GM19240 (cell line): ENCODE results near the gene SLIT3.

Experiments used
- DNase-seq: peaks from one replicate; pipeline ENCODE4 v3.0.0; 2011; ENCODE audit warnings: low spot score; ENCODE audit not compliant: insufficient read length

The SLIT3 gene

DNA sequence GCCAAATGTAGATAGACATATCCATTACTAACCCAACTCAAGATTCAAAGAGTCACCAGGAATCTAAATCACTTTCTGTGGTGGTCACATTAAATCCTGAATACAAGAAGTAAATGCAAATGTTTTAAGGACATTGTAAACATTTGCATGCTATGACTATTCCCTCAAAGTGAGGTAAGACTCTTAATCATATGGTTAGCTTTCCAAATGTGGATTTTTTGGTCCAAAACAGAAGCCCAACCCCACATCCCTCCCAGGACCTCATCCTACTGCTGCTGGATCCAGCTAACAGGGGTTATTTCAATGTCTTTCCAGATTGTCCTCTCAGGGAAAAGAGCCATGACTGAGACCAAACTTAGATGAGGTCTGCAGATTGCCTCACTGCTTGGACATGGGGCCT is 493.7 kb downstream of the SLIT3 start:
- DNase-seq, result no peak

DNA sequence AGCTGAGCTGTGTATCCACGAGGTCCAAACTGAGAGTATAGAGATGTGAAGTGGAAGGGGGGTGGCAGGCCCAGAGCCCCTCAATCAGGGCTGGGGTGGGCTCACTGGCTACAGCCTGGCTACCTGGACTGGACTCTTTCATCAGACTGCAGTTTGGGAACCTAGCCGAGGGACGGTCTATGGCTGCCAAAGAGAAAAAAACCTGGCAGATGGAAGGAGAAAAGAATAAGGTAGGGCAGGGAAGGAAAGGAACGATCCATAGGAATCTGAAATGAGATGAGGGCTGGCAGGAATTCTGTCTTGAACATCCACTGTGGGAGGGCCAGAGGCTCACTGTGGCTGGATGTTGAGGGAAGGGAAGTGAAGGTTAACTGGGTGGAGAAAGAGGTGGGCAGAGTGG is 497.4 kb downstream of the SLIT3 start:
- no peak for DNase-seq

DNA sequence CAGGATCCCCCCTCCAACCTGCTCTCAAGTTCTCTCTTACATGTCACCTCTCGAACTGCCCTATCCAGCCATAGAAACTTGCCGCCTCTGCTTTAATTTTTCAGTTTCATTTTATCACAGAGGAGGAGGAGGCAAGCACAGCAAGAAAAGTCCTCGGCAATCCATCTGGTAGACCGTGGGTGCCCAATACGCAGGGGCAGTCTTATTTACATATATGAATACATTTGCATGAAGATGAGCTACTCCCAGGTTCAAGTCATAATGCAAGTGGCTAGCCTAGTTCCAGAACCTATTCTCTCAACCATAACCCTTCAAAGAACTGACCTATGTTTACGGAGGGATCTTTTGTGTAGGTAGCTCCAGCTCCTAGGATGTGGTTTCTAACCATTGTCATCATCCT is 498.6 kb downstream of the SLIT3 start:
- DNase-seq, result no peak

DNA sequence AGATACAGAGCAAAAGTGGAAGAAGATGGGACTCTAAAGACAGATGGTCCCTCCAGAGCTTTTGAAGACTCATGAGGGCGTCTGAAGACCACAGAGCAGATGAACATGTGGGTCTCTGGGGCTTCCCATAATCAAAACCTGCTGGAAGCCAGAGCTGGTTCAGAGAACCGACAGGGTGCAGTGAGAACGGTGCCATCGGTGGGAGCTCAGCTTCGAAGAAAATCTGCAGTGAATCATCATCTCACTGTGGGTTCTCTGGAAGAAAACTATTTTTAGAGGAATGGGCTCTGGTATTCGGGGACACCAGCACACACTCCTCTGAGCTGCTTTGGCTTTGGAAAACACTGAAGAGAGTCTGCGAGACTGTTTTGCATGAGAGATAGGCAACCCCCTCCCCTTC is 499.4 kb downstream of the SLIT3 start:
- no peak for DNase-seq

DNA sequence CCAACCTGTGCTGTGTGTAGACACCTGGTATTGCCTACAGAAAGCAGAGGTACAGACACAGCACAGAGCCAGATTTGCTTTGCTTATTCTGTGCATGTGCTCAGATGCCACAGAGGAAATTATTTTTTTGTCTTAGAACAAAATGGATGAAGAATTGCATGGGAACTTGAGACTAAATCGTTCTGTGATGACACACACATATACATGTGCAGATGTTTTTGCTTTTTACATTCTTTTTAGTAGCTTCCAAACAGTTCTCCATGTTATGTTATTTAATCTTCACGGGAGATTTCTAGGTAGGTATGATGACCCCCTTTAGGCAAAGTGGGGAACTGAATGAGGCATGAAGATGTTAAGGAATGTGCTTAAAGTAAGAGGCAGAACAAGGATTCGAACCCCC is 500.2 kb downstream of the SLIT3 start:
- no peak for DNase-seq

DNA sequence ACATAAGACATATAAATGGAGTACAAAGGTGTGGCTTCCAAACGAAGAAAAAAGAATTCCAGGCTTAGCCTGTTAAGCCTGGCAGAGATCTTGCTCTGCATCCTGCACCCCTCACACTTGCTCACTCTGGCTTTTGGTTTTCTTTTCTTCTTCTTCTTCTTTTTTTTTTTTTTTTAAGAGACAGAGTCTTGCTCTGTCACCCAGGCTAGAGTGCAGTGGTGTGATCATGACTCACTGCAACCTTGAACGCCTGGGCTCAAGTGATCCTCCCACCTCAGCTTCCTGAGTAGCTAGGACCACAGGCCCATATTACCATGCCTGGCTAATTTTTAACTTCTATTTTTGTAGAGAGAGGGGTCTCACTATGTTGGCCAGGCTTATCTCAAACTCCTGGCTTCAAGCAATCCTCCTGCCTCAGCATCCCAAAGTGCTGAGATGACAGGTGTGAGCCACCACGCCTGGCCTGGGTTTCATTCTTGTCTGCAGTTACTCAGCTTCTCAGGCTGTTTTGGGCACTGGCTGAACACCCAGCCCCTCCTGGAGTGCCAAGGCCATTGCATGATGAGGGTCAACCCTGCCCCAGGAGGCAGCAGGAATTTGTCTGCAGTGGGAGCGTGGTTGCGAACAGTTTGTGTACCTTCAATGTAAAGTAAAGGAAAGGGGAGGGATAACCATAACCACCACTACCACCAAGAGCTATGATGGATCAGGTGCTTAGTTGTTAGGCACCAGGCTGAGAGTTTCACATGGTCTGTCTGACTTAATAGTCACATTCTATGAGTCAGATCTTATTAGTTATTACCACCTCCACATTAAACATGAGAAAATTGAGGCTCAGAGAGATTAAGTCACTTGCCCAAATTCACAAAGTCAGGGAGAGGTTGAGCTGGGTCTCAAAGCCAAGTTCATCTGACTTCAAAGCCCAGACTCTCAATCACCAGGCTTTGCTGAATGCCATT is 502.6 kb downstream of the SLIT3 start:
- DNase-seq, result no peak

DNA sequence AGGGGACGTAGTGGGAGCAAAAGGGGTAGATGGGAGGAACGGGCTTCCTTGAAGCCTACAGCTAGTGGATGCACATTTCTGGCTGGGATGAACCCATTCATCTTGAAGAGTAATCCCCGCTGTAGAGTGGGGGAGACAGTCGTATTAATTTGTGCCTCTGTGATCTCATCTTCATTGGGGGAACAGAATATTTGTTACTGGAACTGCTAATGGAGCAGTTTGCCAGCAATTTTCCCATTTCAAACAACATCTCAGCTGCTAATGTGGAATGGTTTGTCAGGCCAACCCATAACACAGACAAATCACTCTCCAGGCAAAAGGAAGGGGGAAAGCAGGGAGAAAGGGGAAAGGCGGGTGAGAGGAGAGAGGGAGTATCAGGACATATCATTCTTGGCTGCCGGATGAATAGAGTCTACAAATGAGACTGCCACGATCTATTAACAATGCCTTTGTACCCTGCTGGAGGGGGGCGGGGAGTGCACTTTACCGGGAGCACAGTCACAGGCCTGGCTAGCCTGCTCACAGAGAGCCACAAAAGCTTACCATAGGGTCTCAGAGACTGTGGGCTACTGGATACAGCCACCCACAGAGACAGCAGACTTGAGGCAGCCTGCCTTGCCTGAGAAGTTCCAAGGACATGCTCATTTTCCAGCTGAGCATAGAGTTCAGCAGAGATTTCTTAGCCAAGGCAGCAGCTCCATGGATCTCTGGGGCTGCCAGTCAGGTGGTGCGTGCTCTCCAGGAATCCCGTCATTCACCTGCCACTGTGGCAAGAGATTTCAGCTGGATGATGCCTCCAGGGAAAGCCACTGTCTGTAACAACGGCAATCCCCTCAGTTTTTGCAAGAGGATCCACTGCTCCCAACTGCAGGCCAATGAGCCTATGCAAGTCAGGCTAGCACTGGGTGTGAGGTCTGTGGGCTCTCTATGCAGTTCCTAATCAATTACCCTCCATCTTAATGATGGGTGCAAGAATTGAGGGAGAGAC is 504.1 kb downstream of the SLIT3 start:
- DNase-seq, result no peak

DNA sequence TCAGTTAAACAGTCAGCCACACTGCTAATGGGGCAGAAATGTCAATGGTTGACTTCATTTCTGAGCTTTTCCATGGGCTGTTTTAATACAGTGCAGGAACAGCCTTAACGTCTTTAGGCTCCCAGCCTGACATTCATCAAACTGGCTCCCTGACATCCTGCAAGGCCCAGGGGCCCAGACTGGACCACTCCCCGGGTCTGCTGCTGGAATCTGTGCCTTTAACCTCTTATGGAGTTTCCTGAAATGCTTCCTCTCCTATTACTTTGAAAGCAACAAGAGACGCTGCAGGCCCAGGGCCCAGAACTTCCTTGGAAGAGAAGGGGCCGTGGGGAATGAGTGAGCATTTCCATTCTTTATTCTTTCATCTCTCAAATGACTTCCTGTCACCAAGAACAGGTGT is 504.9 kb downstream of the SLIT3 start:
- no peak for DNase-seq

DNA sequence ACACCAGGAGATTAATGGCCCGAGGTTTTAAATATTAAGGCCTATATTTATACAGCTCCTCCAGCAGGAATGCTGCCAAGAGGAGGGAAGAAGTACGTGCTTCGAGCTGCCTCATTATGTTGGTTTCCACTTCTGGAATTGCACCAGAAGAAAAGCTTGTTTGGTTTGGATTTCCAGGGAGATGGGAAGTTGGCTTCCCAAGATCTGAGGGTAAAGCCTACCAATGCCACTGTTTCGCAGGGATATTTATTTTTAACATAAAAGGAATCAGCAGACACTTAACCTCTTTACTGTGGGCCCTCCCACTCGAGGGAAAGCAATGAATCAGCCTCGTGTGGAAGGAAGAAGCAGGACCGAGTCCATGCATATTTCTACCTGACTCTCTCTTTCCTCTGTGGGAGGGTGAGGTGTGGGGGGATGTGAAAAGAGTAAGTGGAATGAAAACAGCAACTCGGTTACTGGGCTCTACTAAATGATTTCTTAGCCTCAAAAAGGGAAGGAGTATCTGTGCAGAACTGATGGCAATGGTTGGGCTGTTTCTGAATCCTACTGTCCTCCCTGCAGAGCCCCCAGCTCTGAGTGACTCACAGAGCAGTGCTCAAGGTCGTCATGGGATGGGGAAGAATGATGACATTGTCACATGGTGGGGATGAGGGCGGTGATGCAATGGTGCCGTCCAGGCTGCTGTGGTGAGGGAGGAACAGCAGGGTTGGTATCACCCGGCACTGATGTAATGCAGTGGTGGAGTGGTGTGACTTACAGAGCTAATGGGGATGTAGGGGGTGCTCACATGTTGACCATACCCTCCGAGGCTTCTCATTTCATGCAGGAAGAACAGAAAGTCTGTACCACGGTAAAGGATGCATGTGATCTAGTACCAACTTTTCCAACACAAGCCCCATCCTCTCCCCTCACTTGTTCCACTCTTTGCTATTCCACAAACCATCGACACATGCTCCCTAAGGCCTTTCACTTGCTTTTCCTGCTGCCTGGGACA is 506.8 kb downstream of the SLIT3 start:
- no peak for DNase-seq

DNA sequence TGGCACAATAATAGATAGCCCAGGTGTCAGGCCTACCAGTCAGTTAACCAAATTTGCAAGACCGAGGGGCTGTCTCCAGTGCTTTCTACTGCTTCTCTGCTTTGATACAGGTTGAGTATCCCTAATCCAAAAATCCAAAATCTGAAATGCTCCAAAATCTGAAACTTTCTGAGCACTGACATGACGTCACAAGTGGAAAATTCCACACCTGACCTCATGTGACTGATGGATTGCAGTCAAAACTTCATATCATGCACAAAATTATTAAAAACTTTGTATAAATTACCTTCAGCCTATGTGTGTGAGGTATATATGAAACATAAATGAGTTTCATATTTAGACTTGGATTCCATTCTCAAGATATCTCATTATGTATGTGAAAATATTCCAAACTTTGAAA is 508.3 kb downstream of the SLIT3 start:
- no peak for DNase-seq

DNA sequence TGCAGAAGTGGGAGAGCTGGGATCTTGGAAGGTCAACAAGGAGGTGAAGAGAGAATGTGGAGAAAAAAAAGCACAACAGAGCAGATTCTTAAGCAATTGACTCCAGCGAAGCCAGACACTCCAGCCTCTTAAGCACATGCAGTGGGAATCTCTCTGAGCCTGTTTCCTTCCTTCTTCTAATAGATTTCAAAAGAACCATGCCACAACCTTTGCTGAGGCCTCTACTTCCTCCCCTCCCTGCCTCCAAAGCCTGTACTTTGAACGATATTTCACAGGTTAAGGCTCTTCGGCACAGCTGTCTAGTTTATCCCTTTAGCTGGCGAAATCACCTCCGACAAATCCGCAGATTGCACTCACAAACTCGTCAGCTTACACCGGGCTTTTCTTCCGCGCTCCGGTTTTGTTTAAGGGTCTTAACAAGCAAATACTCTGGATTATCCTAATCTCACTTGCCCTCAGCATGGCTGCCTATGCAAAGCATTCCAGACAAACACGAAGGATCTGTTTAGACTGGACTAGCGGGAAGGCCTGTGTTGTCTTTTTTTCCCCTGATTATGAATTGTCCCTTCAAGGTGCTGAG is 510.2 kb downstream of the SLIT3 start:
- DNase-seq, result no peak

DNA sequence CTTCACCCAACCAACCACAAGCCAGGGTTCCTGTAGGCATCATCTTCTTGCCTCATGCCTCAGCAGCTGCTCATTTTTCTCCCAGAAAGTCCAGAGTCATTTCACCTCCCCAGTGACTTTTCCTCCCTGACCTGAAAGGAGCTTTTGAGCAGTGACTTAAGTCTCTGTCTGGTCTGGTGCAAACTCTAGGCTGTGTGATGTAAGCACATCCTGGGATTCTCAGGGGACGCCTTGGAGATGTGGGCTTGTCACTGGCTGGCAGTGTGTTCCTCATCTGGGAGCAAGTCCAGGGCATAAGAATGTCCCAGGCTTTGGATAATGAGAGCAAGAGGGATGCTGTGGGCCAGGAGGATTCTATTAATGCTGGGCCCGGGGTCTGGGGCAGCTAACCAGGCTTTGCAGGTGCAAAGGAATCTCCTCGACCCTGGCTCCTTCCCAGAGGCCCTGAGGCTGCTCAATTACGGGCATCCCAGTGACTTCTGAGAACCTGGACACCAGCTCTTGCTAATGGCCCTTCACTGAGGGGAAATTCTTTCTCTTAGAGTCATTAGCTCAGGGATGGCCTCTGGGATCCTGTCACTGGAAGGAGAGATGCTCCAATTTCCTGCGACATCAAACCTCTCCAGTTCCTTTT is 510.8 kb downstream of the SLIT3 start:
- DNase-seq, result no peak

DNA sequence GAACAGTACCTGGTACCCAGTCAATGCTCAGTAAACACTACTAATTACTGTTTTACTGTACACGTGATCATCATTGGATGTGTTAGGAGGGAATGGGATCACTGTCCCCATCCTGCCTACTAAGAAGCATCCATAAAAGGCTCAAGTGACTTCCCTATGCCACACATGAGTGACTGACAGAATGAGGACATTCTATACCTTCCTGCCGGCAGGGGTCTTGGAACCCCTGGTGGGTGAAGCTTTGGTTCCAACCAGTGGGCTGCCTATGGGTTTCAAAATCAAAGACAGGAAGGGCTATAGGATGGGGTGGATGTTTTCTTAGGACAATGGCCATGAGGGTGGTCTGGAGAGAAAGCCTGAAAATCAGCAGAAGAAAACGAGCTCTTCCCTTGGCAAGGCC is 512.2 kb downstream of the SLIT3 start:
- DNase-seq, result no peak

DNA sequence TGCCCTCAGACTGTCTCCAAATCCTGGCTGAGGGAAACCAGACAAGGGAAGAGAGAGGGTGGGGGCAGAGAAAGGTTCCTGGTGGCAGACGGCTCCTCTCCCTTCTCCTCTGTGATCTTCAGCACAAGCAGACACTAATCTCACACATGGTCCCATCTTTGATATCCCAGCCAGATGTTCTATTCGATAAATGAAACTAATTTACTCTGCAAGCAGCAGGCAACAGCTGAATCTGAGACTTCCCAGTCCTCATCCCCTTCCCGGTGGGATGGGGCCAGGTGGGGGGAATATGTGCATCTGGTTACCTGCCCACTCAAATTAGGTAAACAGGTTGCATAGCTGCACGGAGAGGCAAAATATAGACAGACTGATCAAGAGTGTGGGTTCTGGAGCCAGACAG is 512.8 kb downstream of the SLIT3 start:
- DNase-seq, result no peak

DNA sequence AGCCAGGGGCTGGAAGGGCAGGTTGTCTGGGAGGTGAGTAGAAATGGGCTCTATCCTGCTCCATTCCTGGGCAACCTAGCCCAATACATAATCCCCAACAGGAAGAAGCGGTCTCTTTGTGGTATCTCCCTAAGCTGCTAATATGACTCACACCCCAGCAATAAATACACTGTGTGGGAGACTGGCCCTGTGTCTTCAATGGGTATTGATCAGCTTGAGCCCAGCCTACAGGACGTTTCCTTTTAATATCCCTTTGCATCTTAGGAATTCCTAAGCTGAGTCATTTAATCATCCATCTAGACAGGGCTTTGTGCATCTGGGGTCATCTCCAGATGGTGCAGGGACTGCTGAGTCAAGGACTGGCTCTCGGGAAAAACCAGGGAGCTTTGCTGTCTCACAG is 514.8 kb downstream of the SLIT3 start:
- no peak for DNase-seq

DNA sequence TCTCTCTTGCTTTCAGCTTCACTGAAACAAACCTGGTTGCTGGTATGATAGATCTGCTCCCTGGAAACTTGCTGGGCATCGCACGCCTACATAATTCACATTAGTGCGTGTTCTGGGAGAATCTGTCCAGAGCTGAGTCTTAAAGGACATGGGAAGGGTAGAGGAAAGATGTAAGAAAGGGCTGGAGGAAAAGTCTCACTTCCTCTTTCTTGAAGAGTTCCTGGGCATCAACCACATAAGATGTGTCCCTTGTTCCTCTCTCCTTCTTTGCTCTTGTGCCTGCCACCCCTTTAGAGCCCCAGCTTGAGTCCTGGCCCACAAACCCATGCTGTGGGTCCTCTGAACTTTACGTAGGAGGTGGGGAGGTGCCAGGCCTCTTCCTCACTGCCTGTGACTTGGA is 516.5 kb downstream of the SLIT3 start:
- no peak for DNase-seq

DNA sequence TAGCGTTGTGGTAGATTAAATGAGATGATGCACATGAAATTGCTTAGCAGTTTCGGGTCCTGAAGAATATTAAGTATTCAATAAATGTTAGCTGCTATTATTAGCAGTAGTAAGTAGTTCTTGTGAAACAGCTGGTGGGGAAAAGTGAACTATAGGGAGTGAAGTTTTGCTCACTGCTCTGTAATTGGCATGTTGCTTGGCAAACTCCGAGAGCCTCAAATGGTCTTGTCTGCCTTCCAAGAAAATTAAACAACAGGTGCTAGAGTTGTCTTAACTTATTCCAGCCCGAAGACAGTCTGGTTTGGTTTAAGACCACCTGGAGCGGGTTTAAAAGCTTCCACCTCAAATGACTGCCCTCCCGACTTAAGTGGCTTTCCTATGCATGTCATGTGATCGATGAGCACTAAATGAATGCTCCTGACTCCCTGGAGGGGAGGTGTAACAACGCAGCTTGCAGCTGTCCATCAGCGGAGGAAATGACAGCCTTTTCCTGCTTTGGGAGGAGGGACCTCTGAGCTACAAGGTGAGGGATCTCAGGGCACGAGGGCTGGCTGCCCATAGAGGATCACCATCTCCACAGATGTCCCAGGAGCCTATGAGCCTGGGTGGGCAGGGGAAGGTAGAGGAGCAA is 518.9 kb downstream of the SLIT3 start:
- no peak for DNase-seq

DNA sequence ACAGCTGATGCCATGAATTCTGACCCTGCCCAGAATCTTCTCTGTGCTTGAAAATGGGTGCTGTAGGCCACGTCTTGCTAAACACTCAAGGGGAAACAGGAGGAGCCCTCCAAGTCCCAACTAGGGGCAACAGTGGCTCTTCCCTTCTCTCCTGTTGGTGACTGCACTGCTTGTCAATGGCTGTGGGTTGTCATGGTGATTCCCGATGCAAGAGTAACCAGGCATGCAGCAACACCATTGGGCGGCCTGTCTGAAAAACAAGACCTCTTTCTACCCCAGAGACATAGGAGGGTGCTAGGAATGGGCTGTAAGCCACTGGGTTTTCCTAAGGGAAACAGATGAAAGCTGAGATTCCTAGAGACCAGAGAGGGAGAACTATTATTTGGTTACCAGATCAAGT is 520.1 kb downstream of the SLIT3 start:
- DNase-seq, result no peak

DNA sequence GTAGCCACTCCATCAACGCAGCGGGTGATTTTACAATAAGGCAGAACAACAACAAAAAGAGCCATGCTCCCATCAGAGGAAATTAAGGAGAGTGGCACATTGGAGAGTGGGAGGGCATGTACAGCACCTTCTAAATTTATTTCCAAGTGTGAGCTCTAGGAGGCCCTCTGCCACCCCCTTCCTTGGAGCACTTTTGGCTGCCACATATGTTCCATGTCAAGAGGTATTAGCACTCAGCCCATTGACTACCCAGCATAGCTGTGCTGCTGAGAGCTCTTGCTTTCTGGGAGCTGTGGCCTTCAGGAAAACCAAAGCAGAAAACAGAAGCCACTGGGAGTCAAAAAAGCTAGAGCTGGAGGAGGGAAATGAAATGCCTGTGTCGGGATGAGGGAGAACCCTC is 521.6 kb downstream of the SLIT3 start:
- DNase-seq, result no peak

DNA sequence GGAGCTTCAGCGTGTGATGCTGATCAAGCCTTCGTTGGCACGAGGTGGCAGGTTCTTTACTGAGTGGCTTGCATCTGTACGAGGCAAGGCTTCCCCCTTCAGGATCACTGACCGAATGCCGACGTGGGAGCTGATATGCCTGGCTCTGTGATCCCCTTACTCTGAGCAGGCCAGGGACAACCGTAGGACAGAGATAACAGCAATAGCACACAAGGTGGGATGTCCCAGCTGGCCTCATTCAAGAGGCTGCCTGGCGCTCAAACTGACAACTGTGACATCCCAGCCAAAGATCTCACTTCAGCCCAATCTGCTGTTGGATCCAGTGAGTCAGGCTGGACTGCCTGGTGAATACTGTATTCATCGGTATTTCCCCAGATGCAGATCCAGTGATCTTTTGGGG is 522.4 kb downstream of the SLIT3 start:
- DNase-seq, result no peak
